ENCODE measurements around the gene HGD. TPM values are rescaled to one million over a fixed set of nuclear protein-coding genes. Genes with fewer than 3 reads are reported as not detected.

Gene HGD
- polyA plus RNA-seq, 3 donors = 0.29 to 0.38 TPM; not detected in 1

GRCh38 chr3:120596116-120596852, 85.8 kb downstream of the HGD start, which contains the start of gene NDUFB4:
Gene NDUFB4 (plus strand): TSS chr3:120596336. CDS start chr3:120596360, 24 bp downstream.
- H2AFZ ChIP-seq (ENCODE audit: insufficient read depth, low read depth, low read length, poor library complexity, severe bottlenecking) = peak within 1 kb of the TSS; percentile 87
- H3K9ac ChIP-seq (ENCODE audit: insufficient read depth, low read length, poor library complexity, severe bottlenecking) = peak within 1 kb of the TSS; percentile 91
- peak within 1 kb of the TSS; percentile 78 for H3K4me2 ChIP-seq (replicated peaks; ENCODE audit: extremely low read depth, low read length, poor library complexity, severe bottlenecking)
- peak within 1 kb of the TSS; percentile 73 to 96 for H3K27ac ChIP-seq (ENCODE audit: low read depth in 1 of 2, low read length in 2 of 2)
- TF ChIP-seq CTCF (IDR thresholded peaks at IDR 0.05) = no peak
- H3K9me3 ChIP-seq (replicated peaks in 1 of 2; ENCODE audit: control insufficient read depth in 1 of 2, insufficient read depth in 1 of 2, low read length in 2 of 2) = no peaks in the 10 kb centered on the region
- H3K27ac Mint-ChIP-seq = peak within 1 kb of the TSS; percentile 91 to 96 (median 94)
- under 1% methylated on average over 50 of the region's 53 CpGs for WGBS (ENCODE audit: insufficient coverage)
- H3K79me2 ChIP-seq (ENCODE audit: insufficient read depth, low read length) = peaks cover 33% of the 10 kb centered on the region
- peak; percentile 97 to 100 (median 99) for DNase-seq
- H3K4me3 ChIP-seq (replicated peaks in 1 of 3; ENCODE audit: low read depth in 2 of 3, low read length in 3 of 3) = peak within 1 kb of the TSS; percentile 68 to 92 (median 86)
- H3K27me3 Mint-ChIP-seq (ENCODE audit: low read depth in 3 of 3) = peaks cover 1 to 3% (median 2%) of the 10 kb centered on the region in 3 donors
- H3K36me3 Mint-ChIP-seq = peaks cover 8 to 11% of the 10 kb centered on the region in 2 donors
- intact Hi-C loops (cut with micrococcal nuclease) = loop anchor here (5.0 to 10.0 kb wide), 3 partner anchors 146 to 501 kb away; partner anchors contain the start of genes GTF2E1 (in 2 of the 2), RABL3 (in 2 of the 2) and GSK3B (in 1 of the 2)
- H3K4me1 ChIP-seq (ENCODE audit: control insufficient read depth in 1 of 2, insufficient read depth in 2 of 2, low read length in 2 of 2) = peaks cover 11 to 19% of the 10 kb centered on the region in 2 donors
- peaks cover 4% of the 10 kb centered on the region for H4K20me1 ChIP-seq (ENCODE audit: insufficient read depth, low read length)
- H3K9me3 Mint-ChIP-seq = no peaks in the 10 kb centered on the region
- H3K4me3 Mint-ChIP-seq = peak within 1 kb of the TSS; percentile 85 to 97
- peaks cover 26% of the 10 kb centered on the region for H3K4me1 Mint-ChIP-seq
- peaks cover 31 to 38% of the 10 kb centered on the region in 2 donors for H3K36me3 ChIP-seq (replicated peaks in 1 of 2; ENCODE audit: control insufficient read depth in 1 of 2, insufficient read depth in 2 of 2, low read length in 2 of 2)
- H3K27me3 ChIP-seq (ENCODE audit: control insufficient read depth in 2 of 2, insufficient read depth in 2 of 2, low read length in 2 of 2) = no peaks in the 10 kb centered on the region

GRCh38 chr3:120595788-120596115, 86.3 kb downstream of the HGD start:
- Histone ChIP-seq H3K36me3 (replicated peaks in 1 of 2; ENCODE audit: control insufficient read depth in 1 of 2, insufficient read depth in 2 of 2, low read length in 2 of 2) (peaks cover 25 to 33% of the 10 kb centered on the region in 2 donors), H3K9me3 (replicated peaks in 1 of 2; ENCODE audit: control insufficient read depth in 1 of 2, insufficient read depth in 1 of 2, low read length in 2 of 2) (no peaks in the 10 kb centered on the region), H3K27ac (ENCODE audit: low read depth in 1 of 2, low read length in 2 of 2) (peak overlapping the region; percentile 73 to 96), H3K4me1 (ENCODE audit: control insufficient read depth in 1 of 2, insufficient read depth in 2 of 2, low read length in 2 of 2) (peaks cover 11 to 19% of the 10 kb centered on the region in 2 donors), H3K79me2 (ENCODE audit: insufficient read depth, low read length) (peaks cover 33% of the 10 kb centered on the region), H3K4me3 (replicated peaks in 1 of 3; ENCODE audit: low read depth in 2 of 3, low read length in 3 of 3) (peak overlapping the region; percentile 68 to 92 (median 86)), H2AFZ (ENCODE audit: insufficient read depth, low read depth, low read length, poor library complexity, severe bottlenecking) (peak overlapping the region; percentile 87), H4K20me1 (ENCODE audit: insufficient read depth, low read length) (peaks cover 4% of the 10 kb centered on the region), H3K9ac (ENCODE audit: insufficient read depth, low read length, poor library complexity, severe bottlenecking) (peak overlapping the region; percentile 91), H3K27me3 (ENCODE audit: control insufficient read depth in 2 of 2, insufficient read depth in 2 of 2, low read length in 2 of 2) (no peaks in the 10 kb centered on the region), H3K4me2 (replicated peaks; ENCODE audit: extremely low read depth, low read length, poor library complexity, severe bottlenecking) (peak overlapping the region; percentile 78)
- Mint-ChIP-seq H3K27ac (peak overlapping the region; percentile 91 to 96 (median 94)), H3K36me3 (peaks cover 3 to 5% of the 10 kb centered on the region in 2 donors), H3K4me1 (peaks cover 26% of the 10 kb centered on the region), H3K4me3 (peak overlapping the region; percentile 85 to 97), H3K27me3 (ENCODE audit: low read depth in 3 of 3) (peaks cover 1 to 3% (median 2%) of the 10 kb centered on the region in 3 donors), H3K9me3 (no peaks in the 10 kb centered on the region)
- WGBS (ENCODE audit: insufficient coverage) = 0% methylated on average over 3 of the region's 4 CpGs
- intact Hi-C loops (cut with micrococcal nuclease) = loop anchor here (5.0 to 10.0 kb wide), 3 partner anchors 147 to 501 kb away; partner anchors contain the start of genes GTF2E1 (in 2 of the 2), RABL3 (in 2 of the 2) and GSK3B (in 1 of the 2)
- TF ChIP-seq CTCF (IDR thresholded peaks at IDR 0.05) = no peak
- DNase-seq = no peak

Data from CD14-positive monocyte (primary cell).